ENCODE results near the gene CNTNAP2.
"Not testable (repeated sequence)": the region's sequence is repeated elsewhere in the genome, so short reads cannot be mapped to it uniquely, and the experiment has no call there.

Gene CNTNAP2

DNA sequence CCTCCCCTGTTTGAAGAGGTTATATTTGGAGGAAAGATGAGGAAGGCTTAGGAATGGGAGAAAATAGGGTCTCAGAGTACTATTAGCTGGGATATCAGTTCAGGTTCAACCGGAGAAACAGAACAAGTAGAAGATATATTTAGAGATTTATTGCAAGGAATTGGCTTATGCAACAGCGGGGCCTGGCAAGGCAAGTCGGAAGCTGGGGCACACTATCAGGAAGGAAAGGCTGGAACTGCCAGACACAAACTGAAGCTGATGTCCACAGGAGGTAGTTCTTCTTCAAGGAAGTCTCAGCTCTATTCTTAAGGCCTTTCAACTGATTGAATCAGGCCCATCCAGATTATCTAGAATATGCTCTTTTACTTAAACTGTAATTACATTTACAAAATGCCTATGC is 1534.4 kb downstream of the CNTNAP2 start:
- no peak for DNase-seq (ENCODE audit: low spot score)

DNA sequence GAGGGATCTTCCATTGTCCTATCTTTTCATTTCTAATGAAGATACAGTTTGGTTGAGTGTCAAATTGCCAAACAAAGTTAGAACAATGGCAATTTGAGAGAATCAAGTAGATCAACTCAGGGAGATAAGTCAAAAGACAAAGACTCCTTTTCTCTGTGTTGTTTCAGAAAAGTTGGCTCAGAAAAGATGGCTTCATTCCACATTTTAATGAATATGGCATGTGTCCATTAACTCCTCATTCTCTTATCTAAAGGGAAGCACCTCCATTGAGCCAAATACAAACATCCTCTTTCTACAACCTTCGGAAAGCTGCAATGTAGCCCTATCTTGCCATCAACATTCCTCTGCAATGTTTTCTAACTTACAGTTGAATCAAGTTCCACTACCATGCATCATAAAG is 1535.0 kb downstream of the CNTNAP2 start:
- no peak for DNase-seq (ENCODE audit: low spot score)

DNA sequence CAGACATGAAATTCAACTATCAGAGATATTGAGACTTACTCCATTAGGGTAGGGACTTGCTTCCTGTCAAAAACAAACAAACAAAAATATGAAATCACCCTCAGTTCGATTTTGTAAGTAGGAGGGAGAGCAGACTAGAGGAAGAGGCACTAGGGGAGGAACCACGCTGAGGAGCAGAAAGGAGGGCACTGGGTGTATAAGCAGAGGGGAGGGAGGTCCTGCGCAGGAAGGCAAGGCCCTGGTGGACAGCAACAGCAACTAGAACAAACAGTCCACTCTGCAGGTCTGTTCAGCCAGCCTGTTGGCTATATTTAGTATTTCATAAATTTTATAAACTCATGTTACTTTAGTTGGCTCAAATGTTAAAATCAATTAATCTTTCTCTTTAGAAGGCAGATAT is 1536.9 kb downstream of the CNTNAP2 start:
- no peak for DNase-seq (ENCODE audit: low spot score)

DNA sequence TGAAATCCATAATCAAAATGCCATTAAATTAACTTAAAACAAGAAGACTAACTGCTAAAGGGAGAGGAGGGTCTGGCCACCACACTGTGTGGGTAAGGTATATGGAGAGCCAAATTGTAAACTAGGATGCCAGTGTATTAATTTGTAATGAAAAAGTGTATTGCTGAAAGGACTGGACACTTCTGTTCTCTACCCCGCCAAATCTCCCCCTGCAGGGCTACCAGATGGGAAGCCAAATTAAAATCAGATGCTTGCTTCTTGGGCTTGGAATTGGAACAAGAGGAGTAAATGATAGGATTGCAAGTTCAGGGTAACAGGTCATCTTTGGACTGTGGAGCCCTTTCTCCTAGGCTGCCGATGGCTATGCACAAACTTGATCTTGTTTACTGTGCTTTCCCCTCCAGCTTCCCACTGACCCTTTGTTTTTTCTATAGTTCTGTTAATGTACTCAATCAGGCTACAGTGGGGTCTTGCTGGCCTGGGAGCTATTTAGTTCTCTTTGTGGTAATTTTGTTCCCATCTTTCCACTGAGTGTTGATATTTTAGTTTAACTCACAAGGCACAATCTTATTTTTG is 1541.9 kb downstream of the CNTNAP2 start:
- no peak for DNase-seq (ENCODE audit: low spot score)

DNA sequence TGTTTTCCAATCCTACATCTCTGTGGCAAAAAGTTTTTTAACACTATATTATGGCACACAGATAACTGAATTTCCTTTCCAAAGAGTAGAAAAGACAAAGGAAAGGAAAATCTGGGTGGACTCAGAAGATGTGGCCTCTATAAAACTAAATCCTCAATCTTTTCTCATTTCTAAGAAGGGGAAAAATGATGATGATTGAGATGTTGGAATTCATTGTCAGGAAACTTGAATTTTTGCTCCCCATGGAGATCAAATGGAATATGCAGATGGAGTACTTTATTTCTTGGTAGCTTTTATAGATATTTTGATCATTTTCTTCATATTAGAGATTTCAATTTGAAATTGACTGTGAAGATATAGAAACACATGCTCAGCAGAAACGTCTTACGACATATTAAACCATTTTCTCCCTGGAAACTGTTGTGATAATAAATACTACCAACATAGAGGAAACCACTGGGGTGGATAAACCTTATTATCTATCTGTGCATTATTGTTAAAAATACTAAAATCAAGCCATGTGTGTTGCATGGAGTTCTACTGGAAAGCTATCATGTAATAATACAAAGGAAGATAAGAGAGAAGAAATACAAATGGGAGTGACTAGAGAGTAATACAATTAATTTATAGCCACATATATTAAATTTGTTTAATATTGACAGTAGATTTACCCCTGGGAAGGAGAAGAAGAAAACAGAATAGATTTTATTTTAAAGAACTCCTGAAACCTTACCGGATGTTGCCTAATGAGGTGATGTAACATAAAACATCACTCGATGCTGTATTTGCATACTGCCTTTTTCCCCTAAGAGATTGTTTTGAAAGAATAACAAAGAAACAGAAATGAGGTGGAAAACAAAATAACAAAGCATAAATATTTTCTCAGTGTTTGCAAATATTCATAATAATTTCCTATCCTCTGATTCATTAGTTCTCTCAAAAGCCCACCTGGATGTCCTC is 1542.7 kb downstream of the CNTNAP2 start:
- DNase-seq (ENCODE audit: low spot score), result no peak

DNA sequence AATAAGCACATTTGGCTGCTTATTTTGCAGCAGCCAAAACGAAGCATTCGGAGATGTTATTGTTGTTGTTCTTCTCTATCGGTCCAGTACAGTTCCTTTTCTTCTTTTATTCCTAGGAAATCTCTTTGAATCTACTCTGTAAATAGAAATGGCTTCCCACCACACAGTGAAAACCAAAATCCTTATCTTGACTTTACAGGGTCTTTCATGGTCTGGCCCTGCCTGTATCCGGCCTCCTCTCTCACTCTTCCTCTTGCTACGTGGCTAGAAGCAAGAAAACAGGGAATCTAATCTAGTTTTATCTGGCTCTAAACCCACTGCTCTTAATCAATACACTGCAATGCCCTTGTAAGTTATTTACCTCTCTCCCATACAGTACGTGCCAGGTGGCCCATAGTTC is 1547.9 kb downstream of the CNTNAP2 start:
- DNase-seq (ENCODE audit: low spot score), result no peak

DNA sequence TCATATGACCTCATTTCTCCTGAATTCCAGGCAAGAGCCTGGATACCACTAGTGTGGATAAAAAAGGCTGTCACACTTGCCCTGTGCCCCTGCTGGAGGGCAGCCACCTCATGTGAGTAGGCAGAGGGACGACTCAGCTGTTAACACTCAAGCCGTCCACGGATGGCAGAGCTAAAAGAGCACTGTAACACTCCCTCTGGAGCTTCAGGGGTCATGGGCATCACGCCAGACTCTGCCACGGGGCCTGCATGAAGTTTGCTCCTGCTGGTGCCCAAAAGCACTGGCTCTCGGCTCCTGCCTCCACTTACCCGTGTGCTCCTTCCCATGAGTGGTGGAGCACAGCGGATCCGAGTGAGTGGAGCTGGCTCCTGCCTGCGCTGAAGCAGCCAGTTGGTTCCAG is 1554.2 kb downstream of the CNTNAP2 start:
- no peak for DNase-seq (ENCODE audit: low spot score)

DNA sequence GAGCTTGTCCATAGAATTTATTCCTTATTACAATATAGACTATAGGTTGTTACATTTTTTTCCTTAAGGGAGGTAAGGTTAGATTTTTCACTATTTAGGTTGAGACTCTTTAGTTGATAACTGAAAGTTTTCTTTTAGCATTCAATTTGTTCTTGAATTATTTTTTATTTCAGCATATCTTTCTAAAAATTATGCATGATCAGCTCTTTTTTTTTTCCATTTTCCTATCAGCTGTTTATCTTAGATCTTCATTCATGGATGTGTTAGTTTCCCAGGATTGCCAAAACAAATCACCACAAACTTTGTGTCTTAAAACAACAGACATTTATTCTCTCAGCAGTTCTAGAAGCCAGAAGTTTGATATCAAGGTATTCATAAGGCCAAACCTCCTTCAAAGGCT is 1558.1 kb downstream of the CNTNAP2 start:
- no peak for DNase-seq (ENCODE audit: low spot score)

DNA sequence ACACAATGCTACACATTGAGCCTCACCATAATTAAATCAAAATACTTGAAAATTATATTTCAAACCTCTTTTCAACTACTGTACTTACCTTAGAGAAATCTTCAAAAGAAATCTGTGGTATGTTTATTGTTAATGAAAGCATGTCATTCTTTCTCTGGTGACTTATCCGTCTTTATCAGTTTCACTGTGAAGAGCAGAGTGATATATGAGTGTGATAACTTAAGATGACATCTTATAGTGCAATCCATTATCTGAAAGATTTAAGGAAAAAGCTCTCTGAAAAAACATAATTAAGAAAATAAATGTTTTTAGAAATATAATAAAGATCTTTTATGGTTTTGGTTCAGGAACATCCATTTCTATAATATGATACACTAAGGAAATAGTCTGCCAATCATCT is 1562.3 kb downstream of the CNTNAP2 start:
- DNase-seq (ENCODE audit: low spot score), result no peak

DNA sequence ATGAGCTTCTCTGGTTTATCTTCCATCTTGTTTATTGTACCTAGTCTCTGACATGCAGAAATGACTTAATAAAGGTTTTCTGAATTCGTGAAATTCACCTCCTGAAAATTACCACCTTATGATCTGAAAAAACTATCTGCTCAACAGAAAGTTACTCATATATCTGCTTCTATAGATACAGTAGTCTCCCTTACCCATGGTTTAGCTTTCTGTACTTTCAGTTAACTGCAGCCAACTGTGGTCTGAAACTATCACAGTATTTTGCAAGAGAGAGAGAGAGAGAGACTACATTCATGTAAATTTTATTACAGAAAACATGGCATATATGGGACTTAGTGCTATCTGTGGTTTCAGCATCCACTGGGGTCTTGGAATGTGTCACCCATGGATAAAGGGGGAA is 1564.9 kb downstream of the CNTNAP2 start:
- no peak for DNase-seq (ENCODE audit: low spot score)

DNA sequence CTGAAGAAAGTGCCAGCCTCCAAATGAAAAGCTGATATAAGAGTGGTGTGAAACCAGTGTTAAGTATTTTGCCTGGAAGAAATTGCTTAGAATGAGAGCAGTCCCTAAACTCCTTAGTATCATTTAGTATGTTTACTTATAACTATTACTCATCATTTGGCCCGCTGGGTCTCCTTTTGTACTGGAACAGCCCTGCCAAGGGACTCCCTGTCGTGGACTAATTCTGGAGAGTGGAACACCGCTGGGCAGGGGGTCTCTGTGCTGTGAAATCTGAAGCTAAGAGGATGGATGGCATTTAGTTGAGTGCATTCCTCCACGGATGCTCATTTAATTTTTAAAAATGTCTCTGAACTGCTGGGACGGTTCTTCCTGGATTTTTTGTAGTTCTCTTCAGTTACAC is 1584.1 kb downstream of the CNTNAP2 start:
- DNase-seq (ENCODE audit: low spot score), result no peak

DNA sequence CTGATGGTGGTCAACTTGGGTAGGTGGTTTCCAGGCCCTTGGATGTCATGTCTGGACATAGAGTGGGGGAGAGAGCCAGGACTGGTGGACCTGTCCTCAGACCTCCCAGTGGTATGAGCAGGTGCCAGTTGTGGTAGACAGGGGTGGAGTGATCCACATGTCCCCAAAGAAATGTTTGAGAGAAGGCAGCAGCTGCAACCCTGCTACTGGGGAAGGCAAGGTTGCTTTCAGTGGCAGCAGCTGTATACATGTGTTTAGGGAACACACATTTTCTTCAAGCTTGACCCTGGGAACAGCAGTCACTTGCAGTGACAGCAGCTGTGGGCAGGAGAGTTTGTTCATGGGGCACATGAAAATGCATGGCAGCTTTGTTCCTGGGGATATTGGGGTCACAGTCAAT is 1591.3 kb downstream of the CNTNAP2 start:
- no peak for DNase-seq (ENCODE audit: low spot score)

DNA sequence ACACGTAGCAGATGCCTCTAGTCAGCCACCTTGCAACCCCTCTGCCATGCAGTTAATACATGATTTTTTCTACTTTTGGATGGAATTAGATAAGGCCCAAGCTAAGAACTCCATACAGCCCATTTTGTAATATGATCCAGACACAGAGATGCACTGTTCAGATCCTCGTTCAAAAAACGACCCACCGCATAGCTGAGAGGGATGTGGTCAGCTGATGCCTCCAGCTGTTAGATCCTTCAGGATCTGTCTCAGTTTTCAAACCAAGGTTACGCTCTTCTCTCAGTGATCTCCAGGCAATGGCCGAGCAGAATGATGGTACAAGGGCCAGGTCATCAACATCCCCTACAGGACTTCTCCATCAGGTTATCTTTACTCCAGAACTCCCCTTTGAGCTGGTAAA is 1592.3 kb downstream of the CNTNAP2 start:
- no peak for DNase-seq (ENCODE audit: low spot score)

DNA sequence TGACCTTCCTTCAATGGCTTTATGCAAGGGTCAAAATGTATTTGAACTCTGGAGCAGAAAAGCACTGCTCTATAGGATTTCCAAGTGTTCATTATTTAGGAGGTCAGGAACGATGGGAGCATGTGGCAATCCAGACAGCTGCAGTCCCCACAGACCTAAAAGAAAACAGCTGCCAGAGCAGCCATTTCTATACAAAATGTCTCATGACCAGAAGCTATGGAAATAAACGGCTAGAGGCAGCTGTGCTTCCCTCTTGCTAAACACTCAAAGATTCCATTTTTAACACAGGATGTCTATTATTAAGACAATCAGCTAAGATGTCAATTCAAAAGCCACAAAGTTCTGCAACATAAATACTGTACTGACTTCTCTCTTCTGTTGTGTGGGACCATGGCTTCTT is 1594.8 kb downstream of the CNTNAP2 start:
- DNase-seq (ENCODE audit: low spot score), result no peak

DNA sequence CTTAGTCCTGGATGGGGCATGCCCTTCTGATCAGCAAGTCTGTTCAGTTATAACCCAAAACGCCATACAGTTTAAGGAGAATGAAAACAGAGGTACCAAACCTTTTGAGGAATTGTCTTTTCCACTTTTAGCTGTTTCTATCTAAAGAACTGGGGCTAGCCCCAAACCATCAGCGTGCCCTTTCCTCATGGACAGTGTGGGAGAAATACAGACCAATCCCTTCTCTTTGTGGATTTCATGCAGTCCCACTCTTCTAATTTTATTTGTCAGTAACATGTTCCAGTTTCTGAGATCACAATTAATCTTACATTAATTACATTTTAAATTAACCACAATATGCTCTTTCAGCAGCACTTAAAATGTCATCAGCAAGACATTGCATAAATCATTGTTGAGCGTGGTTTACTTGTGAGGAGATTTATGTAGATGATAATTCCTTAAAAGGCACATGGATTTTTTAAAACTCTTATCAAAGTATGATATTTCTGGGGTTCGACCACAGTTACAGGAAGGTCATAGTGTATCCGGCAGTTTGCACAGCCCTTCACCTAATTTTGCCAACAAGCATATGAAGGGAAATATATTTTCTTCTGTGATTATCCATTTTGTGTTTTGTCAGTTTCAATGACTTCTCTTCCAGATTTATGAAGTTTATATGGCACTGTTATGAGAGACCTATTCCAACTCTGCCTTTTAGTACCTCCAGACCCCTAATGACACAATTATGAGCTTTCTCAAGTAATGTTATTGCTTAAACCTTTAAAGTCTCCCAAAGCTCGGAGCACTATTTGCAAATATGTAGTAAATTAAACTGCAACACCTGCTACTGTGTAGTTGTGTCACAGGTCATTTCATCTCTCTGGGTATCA is 1605.6 kb downstream of the CNTNAP2 start:
- no peak for DNase-seq (ENCODE audit: low spot score)

DNA sequence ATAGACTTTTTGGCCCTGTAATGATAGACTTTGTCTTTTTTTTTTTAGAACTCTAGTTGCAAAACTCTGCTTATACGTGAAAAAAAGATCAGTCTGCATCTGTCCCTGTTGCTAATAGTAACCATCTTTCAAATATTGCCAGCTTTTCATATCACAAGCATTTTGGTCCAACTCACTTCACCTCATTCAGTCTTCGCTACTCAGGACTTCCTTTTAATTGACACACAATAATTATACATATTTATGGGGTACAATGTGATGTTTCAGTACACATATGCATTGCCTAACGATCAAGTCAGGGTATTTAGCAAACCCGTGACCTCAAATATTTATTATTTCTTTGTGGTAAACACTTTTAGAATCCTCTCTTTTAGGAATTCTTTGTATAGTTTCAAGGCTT is 1606.9 kb downstream of the CNTNAP2 start:
- DNase-seq (ENCODE audit: low spot score), result no peak

DNA sequence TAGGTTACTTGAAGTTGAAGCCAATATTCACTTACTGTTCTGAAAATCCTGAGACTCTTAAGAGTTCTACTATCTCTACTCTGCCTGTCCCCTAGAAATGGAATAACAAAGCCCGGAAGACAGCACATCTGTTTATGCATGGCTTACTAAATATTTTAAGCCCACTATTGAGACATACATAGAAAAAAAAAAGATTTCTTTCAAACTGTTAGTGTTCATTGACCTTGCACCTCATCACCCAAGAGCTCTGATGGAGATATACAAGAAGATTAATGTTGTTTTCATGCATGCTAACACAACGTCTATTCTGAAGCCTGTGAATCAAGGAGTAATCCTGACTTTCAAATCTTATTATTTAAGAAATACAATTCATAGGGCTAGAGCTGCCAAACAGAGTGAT is 1614.7 kb downstream of the CNTNAP2 start:
- DNase-seq (ENCODE audit: low spot score), result no peak

DNA sequence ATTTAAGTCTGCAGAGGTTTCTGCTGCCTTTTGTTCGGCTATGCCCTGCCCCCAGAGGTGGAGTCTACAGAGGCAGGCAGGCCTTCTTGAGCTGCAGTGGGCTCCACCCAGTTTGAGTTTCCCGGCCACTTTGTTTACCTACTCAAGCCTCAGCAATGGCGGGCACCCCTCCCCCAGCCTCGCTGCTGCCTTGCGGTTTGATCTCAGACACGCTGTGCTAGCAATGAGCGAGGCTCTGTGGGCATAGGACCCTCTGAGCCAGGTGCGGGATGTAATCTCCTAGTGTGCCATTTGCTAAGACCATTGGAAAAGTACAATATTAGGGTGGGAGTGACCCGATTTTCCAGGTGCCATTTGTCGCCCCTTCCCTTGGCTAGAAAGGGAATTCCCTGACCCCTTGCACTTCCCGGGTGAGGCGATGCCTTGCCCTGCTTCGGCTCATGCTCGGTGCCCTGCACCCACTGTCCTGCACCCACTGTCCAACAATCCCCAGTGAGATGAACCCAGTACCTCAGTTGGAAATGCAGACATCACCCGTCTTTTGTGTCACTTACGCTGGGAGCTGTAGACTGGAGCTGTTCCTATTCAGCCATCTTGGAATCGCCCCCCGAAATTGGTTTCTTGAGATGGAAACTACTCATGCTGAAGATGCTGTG is 1621.1 kb downstream of the CNTNAP2 start:
- DNase-seq (ENCODE audit: low spot score), result not testable (repeated sequence)

DNA sequence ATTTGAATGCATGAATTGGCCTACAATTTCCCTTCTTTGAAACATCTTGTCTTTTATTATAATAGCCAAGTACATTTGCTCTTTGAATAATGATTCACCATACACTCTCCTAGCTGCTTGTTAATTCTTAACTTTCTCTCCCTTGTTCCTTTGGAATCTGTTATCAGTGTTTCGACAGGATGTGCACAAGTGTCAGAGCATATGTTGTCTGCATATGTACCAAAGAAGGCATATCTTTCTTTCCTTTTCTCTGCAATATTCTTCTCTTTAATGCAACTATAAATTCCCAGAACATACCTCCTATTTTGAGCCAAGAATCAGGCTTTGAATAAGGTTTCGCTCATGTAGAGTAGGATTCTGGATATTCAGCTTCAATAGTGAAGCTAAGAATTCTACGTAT is 1625.7 kb downstream of the CNTNAP2 start:
- DNase-seq (ENCODE audit: low spot score), result no peak

DNA sequence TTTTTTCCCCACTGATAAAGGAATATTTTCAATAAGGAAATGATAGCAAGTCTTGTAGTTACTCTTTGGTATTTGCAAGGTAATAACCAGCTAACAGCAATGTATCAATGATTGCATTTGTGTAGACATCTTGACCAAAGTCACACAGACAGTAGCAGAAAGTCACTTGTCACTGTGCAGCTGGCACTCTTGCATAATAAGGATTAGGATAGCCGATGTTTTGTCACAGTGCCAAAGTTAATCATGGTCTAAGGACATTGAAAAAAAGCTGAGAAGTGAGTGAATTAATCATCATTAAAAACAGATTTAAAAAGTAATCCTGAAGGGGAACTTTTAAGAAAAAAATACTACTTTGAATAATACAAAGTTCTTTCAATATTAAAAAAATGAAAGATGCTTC is 1639.7 kb downstream of the CNTNAP2 start:
- DNase-seq (ENCODE audit: low spot score), result no peak

DNA sequence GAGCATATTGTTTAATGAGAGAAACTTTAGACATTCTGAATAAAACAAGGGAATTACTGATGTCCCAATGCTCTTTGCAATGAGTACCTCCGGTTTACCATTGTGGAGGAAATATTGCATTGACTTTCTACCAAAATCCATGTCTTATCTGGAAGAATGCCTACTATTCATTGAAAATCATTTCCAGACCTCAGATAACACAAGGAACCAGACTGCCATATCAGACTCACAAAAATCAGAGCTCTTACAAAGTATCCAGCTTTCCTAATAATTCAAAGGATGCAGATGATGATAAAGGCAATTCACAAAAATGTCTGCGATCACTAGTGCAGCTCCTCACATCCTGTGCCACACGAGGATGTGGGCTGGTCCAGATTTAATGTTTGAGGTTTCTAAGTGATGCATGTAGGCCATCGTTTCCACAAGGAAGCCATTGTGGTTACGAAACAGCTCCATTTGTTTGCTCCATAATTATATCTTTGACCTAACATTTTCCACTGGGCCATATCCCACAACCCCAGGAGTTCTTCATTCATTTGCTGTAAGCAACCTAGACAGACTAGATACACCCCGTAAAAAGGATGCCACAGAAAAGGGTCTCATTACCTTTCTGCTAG is 1642.8 kb downstream of the CNTNAP2 start:
- DNase-seq (ENCODE audit: low spot score), result no peak

DNA sequence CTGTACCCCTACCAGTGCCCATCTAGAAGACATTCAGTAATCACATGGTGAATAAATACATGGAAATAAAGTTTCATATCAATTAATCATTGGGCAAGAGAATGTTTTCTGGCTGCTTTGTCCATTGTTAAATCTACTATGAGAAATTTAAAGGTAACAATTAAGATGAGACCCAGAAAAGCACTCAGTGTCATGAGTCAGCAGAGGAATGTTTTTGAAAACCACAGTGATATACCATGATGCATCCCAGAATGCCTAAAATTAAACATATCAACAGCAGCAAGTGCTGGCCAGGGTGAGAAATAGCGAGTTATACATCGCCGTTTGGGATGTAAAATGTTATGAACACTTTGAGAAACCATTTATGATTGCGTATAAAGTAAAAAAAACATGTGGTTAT is 1648.7 kb downstream of the CNTNAP2 start:
- DNase-seq (ENCODE audit: low spot score), result no peak

All from HuH-7 (cell line).